ENCODE results near the gene AP3S1. TPM values are rescaled to one million over a fixed set of nuclear protein-coding genes. Genes with fewer than 3 reads are reported as not detected.
A peak's percentile ranks its signal among the peaks of the same experiment; 100 is the strongest.

The AP3S1 gene
- total RNA-seq, 4 donors from 2014 or later = 46.0 to 72.0 (median 46.6) TPM

GRCh38 chr5:115949096-115949495, 107.4 kb downstream of the AP3S1 start:
- H3K4me1 ChIP-seq = no peaks in the 10 kb centered on the region
- H3K27ac ChIP-seq = no peak overlapping the region
- TF ChIP-seq EP300 (IDR thresholded peaks at IDR 0.05) (no peak), POLR2A (IDR thresholded peaks at IDR 0.05) (no peak), CTCF (IDR thresholded peaks at IDR 0.05) (no peak)
- no peaks in the 10 kb centered on the region for H3K9me3 ChIP-seq
- no peak for DNase-seq (ENCODE audit: low spot score in 2 of 2)
- H3K4me3 ChIP-seq = no peak overlapping the region
- no peaks in the 10 kb centered on the region for H3K27me3 ChIP-seq
- H3K36me3 ChIP-seq = no peaks in the 10 kb centered on the region
- WGBS, 2 donors = 87 to 95% methylated on average over 1 of the region's 1 CpG

GRCh38 chr5:115952588-115952987, 110.9 kb downstream of the AP3S1 start:
- no peaks in the 10 kb centered on the region for H3K9me3 ChIP-seq
- H3K27ac ChIP-seq = no peak overlapping the region
- H3K4me1 ChIP-seq = no peaks in the 10 kb centered on the region
- no peak for TF ChIP-seq EP300 (IDR thresholded peaks at IDR 0.05)
- no peak for TF ChIP-seq CTCF (IDR thresholded peaks at IDR 0.05)
- no peak for TF ChIP-seq POLR2A (IDR thresholded peaks at IDR 0.05)
- H3K27me3 ChIP-seq = peaks cover 0 to 22% of the 10 kb centered on the region in 2 donors
- H3K4me3 ChIP-seq = no peak overlapping the region
- DNase-seq (ENCODE audit: low spot score in 2 of 2) = no peak
- WGBS, 2 donors = 33 to 80% methylated on average over 4 of the region's 4 CpGs
- no peaks in the 10 kb centered on the region for H3K36me3 ChIP-seq

GRCh38 chr5:115954144-115954543, 112.4 kb downstream of the AP3S1 start:
- Histone ChIP-seq H3K9me3 (no peaks in the 10 kb centered on the region), H3K36me3 (no peaks in the 10 kb centered on the region), H3K4me1 (no peaks in the 10 kb centered on the region), H3K27me3 (peaks cover 0 to 36% of the 10 kb centered on the region in 2 donors), H3K27ac (no peak overlapping the region), H3K4me3 (no peak overlapping the region)
- no peak for TF ChIP-seq POLR2A (IDR thresholded peaks at IDR 0.05)
- no peak for TF ChIP-seq CTCF (IDR thresholded peaks at IDR 0.05)
- TF ChIP-seq EP300 (IDR thresholded peaks at IDR 0.05) = no peak
- no peak for DNase-seq (ENCODE audit: low spot score in 2 of 2)

GRCh38 chr5:115956957-115957356, 115.2 kb downstream of the AP3S1 start:
- 63 to 92% methylated on average over 6 of the region's 6 CpGs for WGBS, 2 donors
- TF ChIP-seq POLR2A (IDR thresholded peaks at IDR 0.05) (no peak), CTCF (IDR thresholded peaks at IDR 0.05) (no peak)

GRCh38 chr5:115961381-115962238, 119.9 kb downstream of the AP3S1 start:
- DNase-seq (ENCODE audit: low spot score in 2 of 2) = no peak
- H3K27ac ChIP-seq = peak overlapping the region in 1 of 4 donors; percentile 41
- TF ChIP-seq CTCF (IDR thresholded peaks at IDR 0.05) (no peak), EP300 (IDR thresholded peaks at IDR 0.05) (no peak), POLR2A (IDR thresholded peaks at IDR 0.05) (no peak)
- whole genome bisulfite sequencing, 2 donors = 11% methylated on average over 38 to 42 of the region's 42 CpGs
- no peaks in the 10 kb centered on the region for H3K9me3 ChIP-seq
- no peaks in the 10 kb centered on the region for H3K36me3 ChIP-seq
- H3K4me1 ChIP-seq = peaks cover 0 to 28% (median 4%) of the 10 kb centered on the region in 4 donors
- H3K27me3 ChIP-seq = peaks cover 0 to 88% of the 10 kb centered on the region in 2 donors
- H3K4me3 ChIP-seq = peak overlapping the region in 3 of 4 donors; percentile 14 to 47 (median 41)

More at GRCh38 chr5:115956957-115957356, 115.2 kb downstream of the AP3S1 start:
- no peak for DNase-seq (ENCODE audit: low spot score in 2 of 2)
- no peaks in the 10 kb centered on the region for H3K36me3 ChIP-seq
- H3K27ac ChIP-seq = no peak overlapping the region
- H3K9me3 ChIP-seq = no peaks in the 10 kb centered on the region
- H3K4me1 ChIP-seq = peaks cover 0 to 12% (median 0%) of the 10 kb centered on the region in 4 donors
- H3K27me3 ChIP-seq = peaks cover 0 to 64% of the 10 kb centered on the region in 2 donors
- H3K4me3 ChIP-seq = no peak overlapping the region
